Ishikawa (cell line): ENCODE measurements around the gene NPAS3.

Experiments used
- CEBPB ChIP-seq: IDR thresholded peaks from 2 replicates; pipeline ENCODE4 v1.6.1; 2012
- EGR1 ChIP-seq: IDR thresholded peaks from 2 replicates; pipeline ENCODE4 v1.6.1; 2012
- TCF12 ChIP-seq: IDR thresholded peaks from 2 replicates; pipeline ENCODE4 v1.6.1; 2012; ENCODE audit warnings: low read depth
- TEAD4 ChIP-seq: IDR thresholded peaks from 2 replicates; pipeline ENCODE4 v1.6.1; 2012
- YY1 ChIP-seq: IDR thresholded peaks from 2 replicates; pipeline ENCODE4 v1.6.1; 2012; ENCODE audit warnings: low read depth

DNA sequence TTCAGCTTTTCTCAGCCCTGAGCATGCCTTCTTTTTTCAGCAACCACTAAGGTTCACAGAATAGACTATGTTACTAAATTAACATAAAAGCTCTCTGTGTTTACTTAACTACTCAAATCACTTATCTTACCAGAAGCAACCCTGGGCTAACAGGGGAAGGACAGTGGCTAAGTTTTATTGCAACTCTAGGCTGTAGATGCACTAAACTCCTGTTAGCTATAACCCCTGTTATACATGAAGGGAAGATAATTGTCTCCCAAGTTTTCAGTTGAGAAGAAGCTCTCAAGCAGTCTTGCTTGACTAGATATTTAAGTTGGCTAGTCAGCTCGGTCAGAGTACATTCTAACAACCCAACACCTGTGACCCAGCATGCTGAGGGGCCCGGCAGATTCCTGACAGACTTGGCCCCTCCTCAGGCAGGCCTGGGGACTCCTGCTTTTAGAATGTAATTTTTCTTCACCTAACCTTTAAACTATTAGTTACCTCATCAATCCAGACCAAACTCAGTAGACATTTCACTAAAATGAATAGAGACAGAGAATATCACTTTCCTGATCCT, 547.7 kb downstream of the NPAS3 start:
- TF ChIP-seq CEBPB, result no peak
- TF ChIP-seq YY1, result no peak
- TF ChIP-seq TEAD4, result no peak
- no peak for TF ChIP-seq TCF12
- no peak for TF ChIP-seq EGR1
